GM12891 (cell line): ENCODE data around the gene ADH1C.

ENCODE experiments used
- PAX5 ChIP-seq: IDR thresholded peaks from 2 replicates; pipeline ENCODE4 v1.6.1; 2011; ENCODE audit warnings: low read length, moderate library complexity, mild to moderate bottlenecking; ENCODE audit not compliant: insufficient read depth, severe bottlenecking
- POLR2A ChIP-seq: IDR thresholded peaks from 2 replicates; pipeline ENCODE4 v1.6.1; 2011; ENCODE audit warnings: low read depth, low read length, control low read depth
- POLR2AphosphoS5 ChIP-seq: IDR thresholded peaks from 2 replicates; pipeline ENCODE4 v1.6.1; 2011; ENCODE audit warnings: low read depth, low read length, control low read depth
- SPI1 ChIP-seq: IDR thresholded peaks from 2 replicates; pipeline ENCODE4 v1.6.1; 2011; ENCODE audit warnings: low read depth, low read length, control low read depth
- TAF1 ChIP-seq: IDR thresholded peaks from 2 replicates; pipeline ENCODE4 v1.6.1; 2011; ENCODE audit warnings: low read depth, low read length, control low read depth

DNA sequence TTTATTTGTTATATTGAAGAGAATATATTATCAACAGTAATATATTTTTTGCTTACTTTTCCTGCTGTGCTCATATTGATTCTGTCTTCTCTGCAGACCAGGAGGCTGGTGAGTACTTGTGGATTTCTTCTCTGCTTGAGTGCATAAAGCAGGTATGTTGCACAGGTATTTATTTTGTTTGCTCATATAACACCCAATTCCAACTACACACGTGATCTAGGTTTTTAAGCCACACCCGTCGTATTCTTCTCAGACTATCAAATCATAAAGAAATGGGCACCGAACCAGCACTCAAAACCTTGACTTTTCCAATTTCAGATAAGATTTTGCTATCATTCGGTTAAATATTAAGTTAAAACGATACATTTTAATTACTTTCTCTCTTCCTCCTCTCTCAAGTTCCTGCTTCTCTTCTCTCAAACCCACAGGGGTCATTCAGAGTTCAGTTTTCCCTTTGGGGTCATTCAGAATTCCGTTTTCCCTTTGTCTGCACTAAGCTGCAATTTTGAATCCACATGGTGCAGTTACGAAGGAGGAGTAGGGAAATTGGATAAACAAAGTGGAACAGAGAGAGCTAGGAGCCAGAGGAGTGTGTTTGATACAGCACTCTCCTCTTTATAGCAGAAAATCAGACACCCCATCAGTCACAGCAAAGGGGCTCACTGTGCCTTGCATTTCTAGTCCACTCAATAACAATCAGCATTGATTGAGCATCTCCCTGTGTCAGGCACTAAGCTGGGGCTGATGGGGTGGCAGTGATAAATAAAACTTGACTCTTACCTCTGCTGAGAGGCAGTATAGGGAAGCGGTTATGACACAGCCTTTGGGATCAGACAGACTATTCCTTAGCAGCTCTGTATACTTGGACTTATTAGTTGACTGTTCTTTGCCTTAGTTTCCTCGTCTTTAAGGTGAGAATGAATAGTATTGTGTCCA lies at the start of gene ADH1C:
- TF ChIP-seq POLR2A = no peak
- no peak for TF ChIP-seq POLR2AphosphoS5
- TF ChIP-seq TAF1 = no peak
- TF ChIP-seq PAX5 = no peak
- no peak for TF ChIP-seq SPI1
